A549 (cell line): Measurements from ENCODE around the gene POP5.

ENCODE experiments used
- CHD2 ChIP-seq: fragments of 150-350 bp; IDR thresholded peaks from 2 replicates; pipeline ENCODE4 v1.6.1; 2014; ENCODE audit warnings: low read length; ENCODE audit not compliant: partially characterized antibody
- EHF ChIP-seq: fragments of 250-450 bp; sonication (Bioruptor Pico); IDR thresholded peaks from 2 replicates; pipeline ENCODE4 v1.5.0; 2020; ENCODE audit warnings: mild to moderate bottlenecking
- EP300 ChIP-seq, 2 experiments: fragments of >200 bp; sonication (Bioruptor Twin); formaldehyde crosslinking; IDR thresholded peaks; 2 replicates in 1 of 2; 3 replicates in 1 of 2; pipeline ENCODE4 v1.6.1; 2016 to 2017
- ESRRA ChIP-seq: fragments of 150-350 bp; IDR thresholded peaks from 2 replicates; pipeline ENCODE4 v1.6.1; 2014; ENCODE audit warnings: mild to moderate bottlenecking, low read length, borderline replicate concordance
- JUN ChIP-seq, 2 experiments: fragments of >200 bp; sonication (Bioruptor Twin); formaldehyde crosslinking; IDR thresholded peaks; 2 replicates in 1 of 2; 3 replicates in 1 of 2; pipeline ENCODE4 v1.6.1; 2016 to 2017
- POLR2A ChIP-seq: IDR thresholded peaks from 2 replicates; pipeline ENCODE4 v1.6.1; 2012; ENCODE audit warnings: mild to moderate bottlenecking, low read length
- RNF2 ChIP-seq: fragments of 200-600 bp; sonication (generic); IDR thresholded peaks from 2 replicates; pipeline ENCODE4 v1.6.1; 2016; ENCODE audit warnings: low read depth, mild to moderate bottlenecking, antibody characterized with exemption, moderate library complexity, borderline replicate concordance
- ZFP36 ChIP-seq: fragments of 450-650 bp; IDR thresholded peaks from 2 replicates; pipeline ENCODE4 v1.6.1; 2014; ENCODE audit warnings: borderline replicate concordance; ENCODE audit not compliant: partially characterized antibody
- TF ChIP-seq, protein P1 (sequence below): fragments of 450-650 bp; IDR thresholded peaks from 2 replicates; pipeline ENCODE4 v1.6.1; 2014; ENCODE audit warnings: antibody characterized with exemption
- TF ChIP-seq, protein P2 (sequence below): fragments of >200 bp; sonication (Bioruptor Twin); formaldehyde crosslinking; IDR thresholded peaks from 3 replicates; pipeline ENCODE4 v1.5.1; 2016
- TF ChIP-seq, protein P3 (sequence below): fragments of 150-350 bp; IDR thresholded peaks from 2 replicates; pipeline ENCODE4 v1.6.1; 2014; ENCODE audit warnings: low read depth, mild to moderate bottlenecking, low read length
- TF ChIP-seq, protein P4 (sequence below): IDR thresholded peaks from 2 replicates; pipeline ENCODE4 v1.6.1; 2012
- TF ChIP-seq, protein P5 (sequence below): fragments of 200-600 bp; sonication (generic); IDR thresholded peaks from 2 replicates; pipeline ENCODE4 v1.6.1; 2016; ENCODE audit warnings: antibody characterized with exemption, mild to moderate bottlenecking, moderate library complexity

DNA sequence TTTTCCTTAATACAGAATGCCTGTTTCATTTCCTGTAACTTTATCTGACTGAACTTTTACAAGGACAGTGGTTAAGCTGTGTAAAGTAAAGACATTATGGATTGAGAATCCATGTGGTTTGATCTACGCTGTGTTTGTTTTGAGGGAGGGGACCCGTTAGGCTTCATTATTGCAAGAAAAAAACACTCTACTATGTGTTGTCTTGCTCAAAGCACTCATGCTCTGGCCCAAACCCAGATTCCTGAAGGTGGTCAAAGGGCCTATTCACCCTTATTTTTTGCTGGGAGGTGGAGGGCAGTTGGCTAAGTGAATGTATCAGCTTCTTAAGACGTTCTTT is 35.2 kb downstream of the POP5 start:
- TF ChIP-seq, protein P1, sequence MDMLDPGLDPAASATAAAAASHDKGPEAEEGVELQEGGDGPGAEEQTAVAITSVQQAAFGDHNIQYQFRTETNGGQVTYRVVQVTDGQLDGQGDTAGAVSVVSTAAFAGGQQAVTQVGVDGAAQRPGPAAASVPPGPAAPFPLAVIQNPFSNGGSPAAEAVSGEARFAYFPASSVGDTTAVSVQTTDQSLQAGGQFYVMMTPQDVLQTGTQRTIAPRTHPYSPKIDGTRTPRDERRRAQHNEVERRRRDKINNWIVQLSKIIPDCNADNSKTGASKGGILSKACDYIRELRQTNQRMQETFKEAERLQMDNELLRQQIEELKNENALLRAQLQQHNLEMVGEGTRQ, result no peak
- no peak for TF ChIP-seq EP300 (IDR thresholded peaks at IDR 0.05)
- TF ChIP-seq POLR2A, result no peak
- TF ChIP-seq, protein P2, sequence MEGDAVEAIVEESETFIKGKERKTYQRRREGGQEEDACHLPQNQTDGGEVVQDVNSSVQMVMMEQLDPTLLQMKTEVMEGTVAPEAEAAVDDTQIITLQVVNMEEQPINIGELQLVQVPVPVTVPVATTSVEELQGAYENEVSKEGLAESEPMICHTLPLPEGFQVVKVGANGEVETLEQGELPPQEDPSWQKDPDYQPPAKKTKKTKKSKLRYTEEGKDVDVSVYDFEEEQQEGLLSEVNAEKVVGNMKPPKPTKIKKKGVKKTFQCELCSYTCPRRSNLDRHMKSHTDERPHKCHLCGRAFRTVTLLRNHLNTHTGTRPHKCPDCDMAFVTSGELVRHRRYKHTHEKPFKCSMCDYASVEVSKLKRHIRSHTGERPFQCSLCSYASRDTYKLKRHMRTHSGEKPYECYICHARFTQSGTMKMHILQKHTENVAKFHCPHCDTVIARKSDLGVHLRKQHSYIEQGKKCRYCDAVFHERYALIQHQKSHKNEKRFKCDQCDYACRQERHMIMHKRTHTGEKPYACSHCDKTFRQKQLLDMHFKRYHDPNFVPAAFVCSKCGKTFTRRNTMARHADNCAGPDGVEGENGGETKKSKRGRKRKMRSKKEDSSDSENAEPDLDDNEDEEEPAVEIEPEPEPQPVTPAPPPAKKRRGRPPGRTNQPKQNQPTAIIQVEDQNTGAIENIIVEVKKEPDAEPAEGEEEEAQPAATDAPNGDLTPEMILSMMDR, result no peak
- TF ChIP-seq JUN (IDR thresholded peaks at IDR 0.05), result no peak
- TF ChIP-seq EHF, result no peak
- no peak for TF ChIP-seq ESRRA
- TF ChIP-seq RNF2, result no peak
- TF ChIP-seq, protein P3, sequence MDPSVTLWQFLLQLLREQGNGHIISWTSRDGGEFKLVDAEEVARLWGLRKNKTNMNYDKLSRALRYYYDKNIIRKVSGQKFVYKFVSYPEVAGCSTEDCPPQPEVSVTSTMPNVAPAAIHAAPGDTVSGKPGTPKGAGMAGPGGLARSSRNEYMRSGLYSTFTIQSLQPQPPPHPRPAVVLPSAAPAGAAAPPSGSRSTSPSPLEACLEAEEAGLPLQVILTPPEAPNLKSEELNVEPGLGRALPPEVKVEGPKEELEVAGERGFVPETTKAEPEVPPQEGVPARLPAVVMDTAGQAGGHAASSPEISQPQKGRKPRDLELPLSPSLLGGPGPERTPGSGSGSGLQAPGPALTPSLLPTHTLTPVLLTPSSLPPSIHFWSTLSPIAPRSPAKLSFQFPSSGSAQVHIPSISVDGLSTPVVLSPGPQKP, result no peak
- TF ChIP-seq, protein P4, sequence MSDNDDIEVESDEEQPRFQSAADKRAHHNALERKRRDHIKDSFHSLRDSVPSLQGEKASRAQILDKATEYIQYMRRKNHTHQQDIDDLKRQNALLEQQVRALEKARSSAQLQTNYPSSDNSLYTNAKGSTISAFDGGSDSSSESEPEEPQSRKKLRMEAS, result no peak
- no peak for TF ChIP-seq ZFP36
- TF ChIP-seq CHD2, result no peak
- TF ChIP-seq, protein P5, sequence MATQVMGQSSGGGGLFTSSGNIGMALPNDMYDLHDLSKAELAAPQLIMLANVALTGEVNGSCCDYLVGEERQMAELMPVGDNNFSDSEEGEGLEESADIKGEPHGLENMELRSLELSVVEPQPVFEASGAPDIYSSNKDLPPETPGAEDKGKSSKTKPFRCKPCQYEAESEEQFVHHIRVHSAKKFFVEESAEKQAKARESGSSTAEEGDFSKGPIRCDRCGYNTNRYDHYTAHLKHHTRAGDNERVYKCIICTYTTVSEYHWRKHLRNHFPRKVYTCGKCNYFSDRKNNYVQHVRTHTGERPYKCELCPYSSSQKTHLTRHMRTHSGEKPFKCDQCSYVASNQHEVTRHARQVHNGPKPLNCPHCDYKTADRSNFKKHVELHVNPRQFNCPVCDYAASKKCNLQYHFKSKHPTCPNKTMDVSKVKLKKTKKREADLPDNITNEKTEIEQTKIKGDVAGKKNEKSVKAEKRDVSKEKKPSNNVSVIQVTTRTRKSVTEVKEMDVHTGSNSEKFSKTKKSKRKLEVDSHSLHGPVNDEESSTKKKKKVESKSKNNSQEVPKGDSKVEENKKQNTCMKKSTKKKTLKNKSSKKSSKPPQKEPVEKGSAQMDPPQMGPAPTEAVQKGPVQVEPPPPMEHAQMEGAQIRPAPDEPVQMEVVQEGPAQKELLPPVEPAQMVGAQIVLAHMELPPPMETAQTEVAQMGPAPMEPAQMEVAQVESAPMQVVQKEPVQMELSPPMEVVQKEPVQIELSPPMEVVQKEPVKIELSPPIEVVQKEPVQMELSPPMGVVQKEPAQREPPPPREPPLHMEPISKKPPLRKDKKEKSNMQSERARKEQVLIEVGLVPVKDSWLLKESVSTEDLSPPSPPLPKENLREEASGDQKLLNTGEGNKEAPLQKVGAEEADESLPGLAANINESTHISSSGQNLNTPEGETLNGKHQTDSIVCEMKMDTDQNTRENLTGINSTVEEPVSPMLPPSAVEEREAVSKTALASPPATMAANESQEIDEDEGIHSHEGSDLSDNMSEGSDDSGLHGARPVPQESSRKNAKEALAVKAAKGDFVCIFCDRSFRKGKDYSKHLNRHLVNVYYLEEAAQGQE, result no peak
